T-helper 22 cell (primary cell): ENCODE results near the gene ZBTB16.

Experiments used
- DNase-seq: peaks from one replicate; pipeline ENCODE4 v3.0.0-alpha.2; 2020; ENCODE audit warnings: low read depth

Gene ZBTB16

DNA sequence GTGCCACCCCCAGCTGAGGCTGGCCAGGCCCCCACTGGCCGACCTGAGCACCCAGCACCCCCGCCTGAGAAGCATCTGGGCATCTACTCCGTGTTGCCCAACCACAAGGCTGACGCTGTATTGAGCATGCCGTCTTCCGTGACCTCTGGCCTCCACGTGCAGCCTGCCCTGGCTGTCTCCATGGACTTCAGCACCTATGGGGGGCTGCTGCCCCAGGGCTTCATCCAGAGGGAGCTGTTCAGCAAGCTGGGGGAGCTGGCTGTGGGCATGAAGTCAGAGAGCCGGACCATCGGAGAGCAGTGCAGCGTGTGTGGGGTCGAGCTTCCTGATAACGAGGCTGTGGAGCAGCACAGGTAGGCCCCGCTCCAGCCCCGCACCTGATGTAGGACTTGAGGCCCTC, 4.7 kb downstream of the ZBTB16 start:
- DNase-seq, result no peak

- DNase-seq, result no peak
These were observed 5.6 kb downstream of the ZBTB16 start for GRCh38 chr11:114065094-114065493.

- peak; percentile 22 for DNase-seq
These were observed 6.6 kb downstream of the ZBTB16 start for GRCh38 chr11:114066046-114066648.

DNA sequence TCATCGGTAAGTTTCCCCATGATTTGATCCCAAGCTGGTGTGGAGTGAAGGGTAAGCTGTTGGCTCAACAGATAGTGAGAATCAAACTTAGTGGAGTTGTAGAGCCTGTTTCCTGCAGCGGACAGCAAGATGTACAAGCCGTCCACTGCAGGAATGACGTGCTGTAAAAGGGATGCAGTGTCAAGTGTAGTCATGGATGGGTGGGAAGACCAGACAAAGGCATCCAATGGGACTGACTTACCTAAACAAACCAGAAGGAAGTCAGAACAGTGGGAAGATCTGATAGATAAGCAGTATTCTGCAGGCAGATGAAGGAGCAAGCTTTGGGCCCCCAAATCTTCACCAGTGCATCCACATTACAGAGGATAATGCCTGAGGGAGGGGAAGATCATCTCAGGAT, 8.8 kb downstream of the ZBTB16 start:
- DNase-seq, result no peak

- DNase-seq, result no peak
These were observed 11.1 kb downstream of the ZBTB16 start for GRCh38 chr11:114070464-114071139.

DNA sequence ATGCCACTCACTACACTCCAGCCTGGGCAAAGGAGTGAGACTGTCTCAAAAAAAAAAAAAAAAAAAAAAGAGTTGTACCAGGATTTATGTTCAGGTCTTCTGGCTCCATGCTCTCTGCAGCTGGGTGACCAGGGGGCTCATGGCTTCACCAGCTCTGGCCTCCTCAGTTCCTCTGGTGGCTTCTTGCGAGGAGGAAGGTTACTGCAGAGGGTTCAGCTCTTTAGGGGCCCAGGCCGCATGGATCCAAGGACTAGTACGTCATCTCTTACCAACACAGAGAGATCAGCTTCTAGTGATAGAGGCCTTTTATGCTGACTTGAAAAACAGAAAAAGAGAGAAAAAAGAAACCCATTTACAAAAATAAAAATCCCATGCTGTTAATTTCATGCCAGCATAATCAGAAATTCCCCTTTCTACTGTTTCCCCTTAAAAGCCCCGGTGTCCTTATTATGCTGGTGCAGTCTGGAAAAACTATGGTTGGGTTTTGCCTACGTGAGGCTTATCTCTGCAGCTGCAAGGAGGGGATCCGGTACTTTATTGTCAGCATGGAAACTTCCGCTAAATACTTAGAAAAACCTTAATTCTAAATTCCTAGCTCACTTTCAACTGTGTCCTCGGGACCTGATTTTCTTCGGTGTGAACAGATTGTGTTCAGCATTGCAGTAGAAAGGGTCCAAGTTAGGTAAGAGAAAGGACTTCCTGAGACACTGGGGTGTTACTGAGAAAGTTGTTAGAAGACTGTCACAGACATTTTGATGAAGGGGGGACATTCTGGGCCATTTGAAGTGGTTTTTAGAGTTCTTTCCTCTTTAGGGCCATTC, 13.7 kb downstream of the ZBTB16 start:
- DNase-seq, result no peak

GRCh38 chr11:114073828-114074381, 14.4 kb downstream of the ZBTB16 start:
- no peak for DNase-seq

DNA sequence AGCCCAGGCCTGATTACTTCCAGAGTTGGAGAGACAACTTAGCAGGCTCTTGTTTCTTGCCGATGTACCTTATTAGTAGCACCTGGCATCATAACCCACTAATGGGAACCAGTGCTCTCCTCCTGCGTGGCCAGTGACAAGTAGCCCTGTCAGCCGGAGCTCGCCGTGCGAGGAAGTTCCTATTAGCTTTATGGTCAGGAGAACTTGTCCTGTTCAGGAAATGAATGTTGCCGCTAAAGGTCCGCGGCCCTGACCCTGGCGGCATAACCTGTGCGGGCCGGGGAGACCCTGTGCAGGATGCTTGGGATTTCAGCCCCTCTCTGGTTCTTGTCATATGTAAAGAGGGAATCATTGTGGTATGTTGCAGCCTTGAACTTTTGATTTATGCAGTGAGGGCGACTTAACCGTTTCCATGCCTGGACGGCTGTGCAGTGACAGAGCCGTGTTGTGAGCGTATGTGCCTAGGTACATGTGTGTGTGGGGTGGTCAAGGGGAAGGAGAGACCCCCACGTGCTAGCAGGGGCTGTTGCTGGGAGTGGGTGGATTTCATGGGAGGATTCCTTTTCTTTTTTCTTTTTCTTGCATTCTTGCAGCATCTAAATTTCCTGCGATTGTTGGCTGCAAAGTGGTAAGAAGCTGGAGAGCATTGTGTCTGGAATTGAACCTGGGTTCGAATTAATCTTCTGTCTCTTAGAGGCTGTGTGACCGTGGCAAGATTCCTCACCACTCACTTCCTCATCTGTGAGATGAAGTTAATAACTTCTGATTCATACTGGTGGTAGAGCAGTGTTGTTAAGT, 15.2 kb downstream of the ZBTB16 start:
- DNase-seq, result no peak

DNA sequence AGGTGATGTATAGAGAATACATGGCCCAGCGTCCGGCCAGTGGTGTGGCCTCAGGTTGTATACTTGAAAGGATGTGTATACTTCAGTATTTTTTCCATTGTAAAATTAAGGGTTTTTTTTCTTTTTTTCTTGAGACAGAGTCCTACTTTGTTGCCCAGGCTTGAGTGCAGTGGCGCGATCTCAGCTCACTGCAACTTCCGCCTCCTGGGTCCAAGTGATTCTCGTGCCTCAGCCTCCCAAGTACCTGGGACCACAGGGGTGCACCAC, 15.8 kb downstream of the ZBTB16 start:
- DNase-seq, result no peak

- no peak for DNase-seq
These were observed 16.5 kb downstream of the ZBTB16 start for GRCh38 chr11:114075891-114076441.

DNA sequence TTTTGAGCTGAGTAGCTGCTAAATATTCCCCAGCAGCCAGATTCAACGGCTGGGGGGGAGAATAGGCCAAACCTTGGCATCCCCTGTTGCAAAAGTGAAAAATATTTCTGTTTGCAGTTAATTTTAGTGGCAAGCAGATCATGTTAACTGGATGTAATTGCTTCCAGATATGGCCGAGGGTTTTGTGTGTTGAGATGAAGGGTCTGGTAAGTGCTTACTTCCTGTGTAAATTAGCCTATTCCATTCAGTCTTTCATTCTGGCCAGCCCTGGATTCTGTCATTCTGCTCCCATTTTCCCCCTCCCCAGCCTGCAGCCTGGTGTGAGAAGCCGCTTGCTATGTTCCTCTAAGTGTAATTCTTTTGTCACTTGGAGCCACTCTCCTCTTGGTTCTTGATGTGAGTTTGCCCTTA, 17.4 kb downstream of the ZBTB16 start:
- DNase-seq, result no peak

DNA sequence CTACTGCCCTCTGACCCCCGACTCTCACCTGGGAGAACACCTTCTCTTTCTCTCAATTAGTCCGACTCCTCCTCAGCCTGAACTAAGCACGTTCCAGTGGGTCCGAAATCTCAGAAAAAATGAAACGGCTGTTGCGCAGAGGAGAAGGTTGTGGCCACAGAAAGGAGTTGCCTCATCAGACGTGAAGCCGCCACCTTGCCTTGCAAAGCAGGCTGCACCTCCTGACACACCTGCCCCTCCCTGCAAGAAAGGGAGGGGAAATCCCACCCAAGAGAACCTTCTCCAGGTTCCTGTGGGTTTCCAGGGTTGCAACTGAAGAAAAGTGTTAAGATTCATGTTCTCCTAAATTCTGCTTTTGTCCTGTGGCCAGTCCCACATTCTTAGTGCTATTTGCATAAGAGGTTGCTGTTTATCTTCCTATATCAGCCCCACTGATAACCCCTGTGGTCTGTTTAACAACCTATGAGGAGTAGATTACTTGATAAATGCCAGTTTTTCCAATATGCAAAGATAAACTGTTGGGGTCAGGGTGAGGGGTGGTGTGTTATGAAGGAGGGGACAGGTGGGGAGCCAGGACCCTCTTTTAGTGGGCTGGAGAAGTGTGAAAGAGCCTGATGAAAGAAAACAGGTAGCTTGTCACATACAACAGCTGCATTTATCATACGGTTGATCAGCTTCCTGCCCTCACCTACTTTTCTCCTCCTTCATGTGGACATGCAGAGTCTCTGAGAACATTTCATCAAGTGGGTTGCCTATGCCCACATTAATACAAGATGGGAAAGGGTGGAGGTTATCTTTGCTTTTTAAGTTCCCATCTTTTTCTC, 18.2 kb downstream of the ZBTB16 start:
- peak; percentile 20 for DNase-seq

- no peak for DNase-seq
These were observed 18.9 kb downstream of the ZBTB16 start for GRCh38 chr11:114078423-114078822.

DNA sequence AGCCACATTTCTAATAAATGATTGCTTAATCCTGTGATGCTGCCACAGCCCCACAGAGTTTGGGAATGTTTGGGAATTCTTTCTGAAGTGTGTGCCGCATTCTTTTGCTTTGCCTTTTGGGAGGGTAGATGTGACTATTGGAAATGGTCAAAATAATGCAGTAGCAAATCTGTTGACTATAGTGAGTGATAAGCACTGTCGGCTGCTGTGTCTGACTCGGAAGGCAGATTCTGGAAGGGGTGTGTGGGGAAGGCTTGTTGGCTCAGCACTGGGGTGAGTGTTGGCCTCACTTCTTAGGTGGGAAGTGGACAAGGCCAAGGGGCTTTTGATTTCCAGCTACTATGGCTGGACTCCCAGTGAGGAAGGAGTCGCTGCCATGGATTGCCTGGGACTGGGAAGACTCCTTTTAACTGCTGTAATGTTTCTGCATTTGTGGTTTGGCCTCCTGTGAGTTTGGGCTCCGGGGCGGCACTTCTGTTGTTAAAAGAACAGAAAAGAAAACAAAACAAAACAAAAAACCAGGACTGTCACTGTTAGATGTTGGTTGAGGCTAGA, 20.1 kb downstream of the ZBTB16 start:
- no peak for DNase-seq

- DNase-seq, result no peak
These were observed 20.7 kb downstream of the ZBTB16 start for GRCh38 chr11:114080219-114080618.

DNA sequence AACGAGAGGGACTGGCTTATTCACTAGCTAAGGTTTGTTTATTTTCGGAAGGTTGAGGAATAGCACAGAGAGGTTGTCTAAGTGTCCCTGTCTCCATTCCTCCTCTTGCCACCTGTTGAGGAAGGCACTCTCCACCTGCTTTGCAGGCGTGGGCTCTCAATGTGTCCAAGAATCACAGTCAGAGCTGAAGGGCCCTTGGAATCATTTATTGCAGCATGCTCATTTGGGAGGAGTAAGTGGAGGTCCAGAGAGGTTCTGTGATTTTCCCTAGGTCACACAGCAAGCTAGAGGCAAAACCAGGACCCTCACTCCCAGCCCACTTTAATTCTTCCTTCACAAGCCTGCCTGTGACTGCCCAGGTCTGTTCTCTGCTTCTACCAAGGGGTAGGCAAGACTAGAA, 21.3 kb downstream of the ZBTB16 start:
- no peak for DNase-seq

GRCh38 chr11:114081641-114082414, 22.3 kb downstream of the ZBTB16 start:
- DNase-seq, result no peak

DNA sequence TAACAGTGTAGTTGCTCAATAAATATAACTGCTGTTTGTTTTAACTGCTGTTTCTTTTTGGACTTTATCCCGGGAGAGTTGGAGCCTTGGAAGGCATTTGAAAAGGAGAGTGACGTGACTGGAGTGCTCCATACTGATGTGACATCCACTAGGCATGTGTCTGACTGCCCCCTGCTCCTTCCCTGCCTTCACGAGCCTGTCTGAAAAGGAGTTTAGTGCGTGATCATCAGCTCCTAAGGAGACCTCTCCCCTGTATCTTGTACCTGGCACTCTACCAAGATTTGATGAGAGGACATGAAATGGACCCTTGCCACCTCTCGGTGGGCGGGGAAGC, 22.9 kb downstream of the ZBTB16 start:
- no peak for DNase-seq

DNA sequence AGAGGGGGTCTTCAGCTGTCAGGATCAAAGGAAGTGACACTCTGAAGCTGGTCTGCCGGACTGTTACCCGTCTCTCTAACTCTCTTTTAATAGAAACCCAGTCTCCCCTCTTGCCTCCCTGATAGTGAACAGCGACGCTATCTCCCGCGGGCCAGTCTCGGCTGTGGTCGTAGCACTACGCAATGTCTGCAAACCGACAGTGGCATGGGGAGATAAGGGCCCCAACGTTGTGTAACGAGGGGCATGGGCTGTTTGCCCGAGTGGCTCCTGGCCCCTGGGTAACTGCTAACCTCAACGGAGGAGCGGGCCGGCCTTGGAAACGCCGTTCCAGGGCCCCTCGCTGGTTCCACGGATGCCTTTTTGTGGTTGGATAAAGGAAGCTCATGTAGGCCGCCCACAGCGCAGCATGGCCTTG, 23.3 kb downstream of the ZBTB16 start:
- DNase-seq, result no peak
